ENCODE data around the gene ZNRF1. TPM values are rescaled to one million over a fixed set of nuclear protein-coding genes. Genes with fewer than 3 reads are reported as not detected.

ZNRF1 gene
- polyA plus RNA-seq, 2 of the 4 experiments (the other 2 are of a cell fraction) = 18.6 to 22.6 TPM

DNA sequence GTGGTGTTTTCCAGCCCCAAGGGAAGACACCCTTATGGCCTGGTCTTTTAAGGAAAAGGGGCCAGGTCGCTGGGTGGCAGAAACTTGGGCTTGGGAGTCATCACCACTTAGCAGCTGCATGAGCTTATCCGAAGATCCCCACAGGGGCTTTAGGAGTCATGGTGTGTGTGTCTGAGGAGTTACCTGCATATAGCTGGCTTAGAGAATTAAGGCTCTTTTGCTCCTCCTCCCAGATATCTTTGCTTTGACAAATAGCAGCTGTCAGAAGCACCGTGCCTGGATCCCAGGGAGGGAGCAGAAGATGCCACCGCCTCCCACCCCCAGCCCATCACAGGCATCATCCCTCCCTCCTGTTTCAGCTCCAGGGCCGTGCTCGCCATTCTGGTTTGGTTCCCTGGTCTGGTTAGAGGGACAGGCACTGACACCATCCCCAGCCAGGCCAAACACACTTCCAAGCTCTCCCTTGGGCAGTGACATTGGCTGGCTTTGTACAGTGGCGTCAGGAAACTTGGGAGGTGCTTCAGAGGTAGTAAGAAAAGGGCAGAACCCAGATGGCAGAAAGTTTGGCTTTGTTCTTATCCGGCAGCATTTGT is 100.3 kb downstream of the ZNRF1 start:
- no peak for ATAC-seq
- ChIA-PET POLR2A (no interaction called here), CTCF (interaction anchor here (1.0 to 11.3 kb wide), 2 partner anchors 11 to 13 kb away, joined by 3 to 69 read pairs; no protein-coding TSS in a partner anchor)
- H3K4me1 ChIP-seq = no peaks in the 10 kb centered on the region
- H3K9me3 ChIP-seq = no peaks in the 10 kb centered on the region
- H3K4me2 ChIP-seq = no peak overlapping the region
- FAIRE-seq = no peak
- DNase-seq (ENCODE audit: low read depth in 1 of 2, low spot score in 1 of 2) = no peak
- no peak overlapping the region for H3K27ac ChIP-seq
- H3K4me3 ChIP-seq = no peak overlapping the region
- 72% methylated on average over 8 of the region's 8 CpGs for WGBS (ENCODE audit: missing lambda C conversion rate)
- TF ChIP-seq HOXB5 (CRISPR knock-in tag; IDR thresholded peaks at IDR 0.05) (no peak), HEYL (CRISPR knock-in tag; IDR thresholded peaks at IDR 0.05) (no peak), BHLHE40 (IDR thresholded peaks at IDR 0.05; ENCODE audit: low read depth, low read length) (no peak), POLR2A (IDR thresholded peaks at IDR 0.05; ENCODE audit: low read length) (no peak), FOSB (CRISPR knock-in tag; IDR thresholded peaks at IDR 0.05) (no peak), MYC (IDR thresholded peaks at IDR 0.05; ENCODE audit: borderline replicate concordance, low read length) (no peak), CEBPB (IDR thresholded peaks at IDR 0.05) (no peak), HOXA7 (CRISPR knock-in tag; IDR thresholded peaks at IDR 0.05) (no peak)
- TF ChIP-seq, protein P1, sequence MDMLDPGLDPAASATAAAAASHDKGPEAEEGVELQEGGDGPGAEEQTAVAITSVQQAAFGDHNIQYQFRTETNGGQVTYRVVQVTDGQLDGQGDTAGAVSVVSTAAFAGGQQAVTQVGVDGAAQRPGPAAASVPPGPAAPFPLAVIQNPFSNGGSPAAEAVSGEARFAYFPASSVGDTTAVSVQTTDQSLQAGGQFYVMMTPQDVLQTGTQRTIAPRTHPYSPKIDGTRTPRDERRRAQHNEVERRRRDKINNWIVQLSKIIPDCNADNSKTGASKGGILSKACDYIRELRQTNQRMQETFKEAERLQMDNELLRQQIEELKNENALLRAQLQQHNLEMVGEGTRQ (IDR thresholded peaks at IDR 0.05) = no peak

- no peak overlapping the region for H3K4me2 ChIP-seq
- ATAC-seq = peak; percentile 32 to 37; a peak in 2 of 6 replicates
- no peaks in the 10 kb centered on the region for H3K9me3 ChIP-seq
- ChIA-PET CTCF (interaction anchor here (0.5 to 11.3 kb wide), 3 partner anchors 12 to 102 kb away, joined by 3 to 69 read pairs (median 13); partner anchors contain the start of gene ZNRF1), POLR2A (no interaction called here)
- H3K4me3 ChIP-seq = no peak overlapping the region
- no peaks in the 10 kb centered on the region for H3K4me1 ChIP-seq
- TF ChIP-seq MAZ (IDR thresholded peaks at IDR 0.05; ENCODE audit: borderline replicate concordance, low read depth, low read length) (no peak), HES2 (IDR thresholded peaks at IDR 0.05) (no peak), RCOR1 (IDR thresholded peaks at IDR 0.05; ENCODE audit: low read depth, low read length) (no peak), MAFK (IDR thresholded peaks at IDR 0.05; ENCODE audit: partially characterized antibody) (no peak), HMGXB4 (CRISPR knock-in tag; IDR thresholded peaks at IDR 0.05; ENCODE audit: borderline replicate concordance) (no peak), SREBF2 (IDR thresholded peaks at IDR 0.05) (no peak), ZNF302 (CRISPR knock-in tag; IDR thresholded peaks at IDR 0.05) (no peak), EHMT2 (IDR thresholded peaks at IDR 0.05; ENCODE audit: low read depth) (no peak), NPAS2 (CRISPR knock-in tag; IDR thresholded peaks at IDR 0.05; ENCODE audit: borderline replicate concordance) (no peak), BHLHE40 (IDR thresholded peaks at IDR 0.05; ENCODE audit: low read depth, low read length) (no peak), HDAC2 (IDR thresholded peaks at IDR 0.05) (no peak)
- TF ChIP-seq, protein P2, sequence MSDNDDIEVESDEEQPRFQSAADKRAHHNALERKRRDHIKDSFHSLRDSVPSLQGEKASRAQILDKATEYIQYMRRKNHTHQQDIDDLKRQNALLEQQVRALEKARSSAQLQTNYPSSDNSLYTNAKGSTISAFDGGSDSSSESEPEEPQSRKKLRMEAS (IDR thresholded peaks at IDR 0.05) = no peak
- TF ChIP-seq, protein P3, sequence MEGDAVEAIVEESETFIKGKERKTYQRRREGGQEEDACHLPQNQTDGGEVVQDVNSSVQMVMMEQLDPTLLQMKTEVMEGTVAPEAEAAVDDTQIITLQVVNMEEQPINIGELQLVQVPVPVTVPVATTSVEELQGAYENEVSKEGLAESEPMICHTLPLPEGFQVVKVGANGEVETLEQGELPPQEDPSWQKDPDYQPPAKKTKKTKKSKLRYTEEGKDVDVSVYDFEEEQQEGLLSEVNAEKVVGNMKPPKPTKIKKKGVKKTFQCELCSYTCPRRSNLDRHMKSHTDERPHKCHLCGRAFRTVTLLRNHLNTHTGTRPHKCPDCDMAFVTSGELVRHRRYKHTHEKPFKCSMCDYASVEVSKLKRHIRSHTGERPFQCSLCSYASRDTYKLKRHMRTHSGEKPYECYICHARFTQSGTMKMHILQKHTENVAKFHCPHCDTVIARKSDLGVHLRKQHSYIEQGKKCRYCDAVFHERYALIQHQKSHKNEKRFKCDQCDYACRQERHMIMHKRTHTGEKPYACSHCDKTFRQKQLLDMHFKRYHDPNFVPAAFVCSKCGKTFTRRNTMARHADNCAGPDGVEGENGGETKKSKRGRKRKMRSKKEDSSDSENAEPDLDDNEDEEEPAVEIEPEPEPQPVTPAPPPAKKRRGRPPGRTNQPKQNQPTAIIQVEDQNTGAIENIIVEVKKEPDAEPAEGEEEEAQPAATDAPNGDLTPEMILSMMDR (IDR thresholded peaks at IDR 0.05) = no peak
- H3K27ac ChIP-seq = 0 out of 6 replicates have a peak overlapping the region, but pooled peaks of 1 of the 2 experiments have one; percentile 0
- 84% methylated on average over 16 of the region's 16 CpGs for WGBS (ENCODE audit: missing lambda C conversion rate)
- FAIRE-seq = no peak
- DNase-seq (ENCODE audit: low read depth in 1 of 2, low spot score in 1 of 2) = no peak
Observed at GRCh38 chr16:75099738-75100602, 101.1 kb downstream of the ZNRF1 start.

Measured in A549 (cell line).